ENCODE data around the gene TBL3. TPM values are rescaled to one million over a fixed set of nuclear protein-coding genes. Genes with fewer than 3 reads are reported as not detected.

TBL3 gene
- total and polyA plus RNA-seq, 9 of the 15 experiments (the other 6 are each of a cell fraction or from before 2014, with no cell fraction given) = 0.97 to 117 (median 24.5) TPM

DNA sequence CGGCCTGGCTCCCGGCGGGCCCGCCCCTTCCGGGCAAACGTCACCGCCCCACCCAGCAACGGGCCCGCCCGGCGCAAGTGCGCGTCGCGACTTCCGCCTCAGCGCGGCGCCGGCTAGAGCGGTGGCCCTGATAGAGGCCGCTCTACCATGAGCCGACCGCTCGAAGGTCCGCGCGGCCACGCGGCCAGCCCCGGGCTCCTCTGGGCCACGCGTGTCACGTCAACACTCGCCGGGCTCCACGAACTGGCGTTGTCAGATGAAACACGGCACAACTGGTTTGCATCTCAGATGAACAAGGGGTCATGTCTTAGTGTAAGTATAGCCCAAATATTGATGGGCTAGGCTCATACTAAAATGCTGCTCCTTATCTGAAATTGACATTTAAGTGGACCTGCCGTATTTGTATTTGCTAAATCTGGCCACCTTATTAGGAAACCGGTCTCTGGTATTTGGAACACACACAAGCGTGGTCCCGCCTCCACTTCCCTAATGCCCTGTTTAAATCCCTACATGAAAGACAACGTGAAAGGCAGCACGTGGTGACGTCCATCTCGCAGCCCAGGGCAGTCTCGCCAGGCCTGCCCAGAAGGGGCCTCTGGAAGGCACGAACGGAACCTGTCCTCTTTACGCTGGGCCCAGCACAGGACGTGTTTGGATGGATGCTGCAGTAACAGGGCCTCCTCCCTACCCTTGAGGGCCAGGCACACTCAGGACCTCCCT, 38.1 kb downstream of the TBL3 start, which contains the start of gene ZNF598 (continued):
- TF ChIP-seq NCOA2 (IDR thresholded peaks at IDR 0.05; ENCODE audit: partially characterized antibody in 2 of 2) (no peak), MAFK (IDR thresholded peaks at IDR 0.05; ENCODE audit: low read length) (no peak), ADNP (tag; IDR thresholded peaks at IDR 0.05) (no peak), MAFG (tag; conservative IDR thresholded peaks at IDR 0.05) (no peak), SP2 (IDR thresholded peaks at IDR 0.05; ENCODE audit: extremely low read depth, low read depth, low read length, poor library complexity, severe bottlenecking) (peak; percentile 97), ZFPM2 (CRISPR knock-in tag; IDR thresholded peaks at IDR 0.05) (no peak), RCOR1 (IDR thresholded peaks at IDR 0.05; ENCODE audit: borderline replicate concordance in 1 of 2, low read depth in 2 of 2, low read length in 2 of 2) (0 out of 4 replicates have a peak, but pooled peaks of 1 of the 2 experiments have one; percentile 4), RBM15 (IDR thresholded peaks at IDR 0.05; ENCODE audit: insufficient read depth, low read length) (no peak), RAD21 (CRISPR knock-in tag; conservative IDR thresholded peaks at IDR 0.05 in 1 of 2, IDR thresholded peaks at IDR 0.05 in 1 of 2) (no peak), MECOM (CRISPR knock-in tag; IDR thresholded peaks at IDR 0.05) (no peak), RBM39 (optimal IDR thresholded peaks at IDR 0.05; ENCODE audit: low read depth, low read length) (peak; percentile 68), CREB1 (IDR thresholded peaks at IDR 0.05) (no peak), CREB1 (CRISPR knock-in tag; IDR thresholded peaks at IDR 0.05) (peak; percentile 69), SLC30A9 (CRISPR knock-in tag; IDR thresholded peaks at IDR 0.05) (no peak), ZFX (CRISPR knock-in tag; IDR thresholded peaks at IDR 0.05) (peak; percentile 95), TCF3 (CRISPR knock-in tag; IDR thresholded peaks at IDR 0.05) (peak; percentile 18; the same call in 1 of the 2 replicates)
- TF ChIP-seq, protein P1, sequence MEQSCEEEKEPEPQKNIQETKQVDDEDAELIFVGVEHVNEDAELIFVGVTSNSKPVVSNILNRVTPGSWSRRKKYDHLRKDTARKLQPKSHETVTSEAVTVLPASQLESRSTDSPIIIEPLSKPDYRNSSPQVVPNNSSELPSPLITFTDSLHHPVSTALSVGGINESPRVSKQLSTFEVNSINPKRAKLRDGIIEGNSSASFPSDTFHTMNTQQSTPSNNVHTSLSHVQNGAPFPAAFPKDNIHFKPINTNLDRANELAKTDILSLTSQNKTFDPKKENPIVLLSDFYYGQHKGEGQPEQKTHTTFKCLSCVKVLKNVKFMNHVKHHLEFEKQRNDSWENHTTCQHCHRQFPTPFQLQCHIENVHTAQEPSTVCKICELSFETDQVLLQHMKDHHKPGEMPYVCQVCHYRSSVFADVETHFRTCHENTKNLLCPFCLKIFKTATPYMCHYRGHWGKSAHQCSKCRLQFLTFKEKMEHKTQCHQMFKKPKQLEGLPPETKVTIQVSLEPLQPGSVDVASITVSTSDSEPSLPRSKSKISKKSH (CRISPR knock-in tag; IDR thresholded peaks at IDR 0.05) = no peak
- TF ChIP-seq, protein P2, sequence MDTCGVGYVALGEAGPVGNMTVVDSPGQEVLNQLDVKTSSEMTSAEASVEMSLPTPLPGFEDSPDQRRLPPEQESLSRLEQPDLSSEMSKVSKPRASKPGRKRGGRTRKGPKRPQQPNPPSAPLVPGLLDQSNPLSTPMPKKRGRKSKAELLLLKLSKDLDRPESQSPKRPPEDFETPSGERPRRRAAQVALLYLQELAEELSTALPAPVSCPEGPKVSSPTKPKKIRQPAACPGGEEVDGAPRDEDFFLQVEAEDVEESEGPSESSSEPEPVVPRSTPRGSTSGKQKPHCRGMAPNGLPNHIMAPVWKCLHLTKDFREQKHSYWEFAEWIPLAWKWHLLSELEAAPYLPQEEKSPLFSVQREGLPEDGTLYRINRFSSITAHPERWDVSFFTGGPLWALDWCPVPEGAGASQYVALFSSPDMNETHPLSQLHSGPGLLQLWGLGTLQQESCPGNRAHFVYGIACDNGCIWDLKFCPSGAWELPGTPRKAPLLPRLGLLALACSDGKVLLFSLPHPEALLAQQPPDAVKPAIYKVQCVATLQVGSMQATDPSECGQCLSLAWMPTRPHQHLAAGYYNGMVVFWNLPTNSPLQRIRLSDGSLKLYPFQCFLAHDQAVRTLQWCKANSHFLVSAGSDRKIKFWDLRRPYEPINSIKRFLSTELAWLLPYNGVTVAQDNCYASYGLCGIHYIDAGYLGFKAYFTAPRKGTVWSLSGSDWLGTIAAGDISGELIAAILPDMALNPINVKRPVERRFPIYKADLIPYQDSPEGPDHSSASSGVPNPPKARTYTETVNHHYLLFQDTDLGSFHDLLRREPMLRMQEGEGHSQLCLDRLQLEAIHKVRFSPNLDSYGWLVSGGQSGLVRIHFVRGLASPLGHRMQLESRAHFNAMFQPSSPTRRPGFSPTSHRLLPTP (IDR thresholded peaks at IDR 0.05; ENCODE audit: borderline replicate concordance, extremely low read depth, insufficient read length) = no peak
- TF ChIP-seq, protein P3, sequence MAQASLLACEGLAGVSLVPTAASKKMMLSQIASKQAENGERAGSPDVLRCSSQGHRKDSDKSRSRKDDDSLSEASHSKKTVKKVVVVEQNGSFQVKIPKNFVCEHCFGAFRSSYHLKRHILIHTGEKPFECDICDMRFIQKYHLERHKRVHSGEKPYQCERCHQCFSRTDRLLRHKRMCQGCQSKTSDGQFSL (CRISPR knock-in tag; IDR thresholded peaks at IDR 0.05) = no peak
- TF ChIP-seq, protein P3 (tag; IDR thresholded peaks at IDR 0.05) = 0 out of 4 replicates have a peak, but pooled peaks of 1 of the 2 experiments have one; percentile 37
- TF ChIP-seq, protein P4, sequence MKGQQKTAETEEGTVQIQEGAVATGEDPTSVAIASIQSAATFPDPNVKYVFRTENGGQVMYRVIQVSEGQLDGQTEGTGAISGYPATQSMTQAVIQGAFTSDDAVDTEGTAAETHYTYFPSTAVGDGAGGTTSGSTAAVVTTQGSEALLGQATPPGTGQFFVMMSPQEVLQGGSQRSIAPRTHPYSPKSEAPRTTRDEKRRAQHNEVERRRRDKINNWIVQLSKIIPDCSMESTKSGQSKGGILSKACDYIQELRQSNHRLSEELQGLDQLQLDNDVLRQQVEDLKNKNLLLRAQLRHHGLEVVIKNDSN (CRISPR knock-in tag; IDR thresholded peaks at IDR 0.05) = peak; percentile 78
